ENCODE measurements around the gene BIRC5. TPM values are rescaled to one million over a fixed set of nuclear protein-coding genes. Genes with fewer than 3 reads are reported as not detected.
"Not testable (repeated sequence)": the region's sequence is repeated elsewhere in the genome, so short reads cannot be mapped to it uniquely, and the experiment has no call there.

Gene BIRC5
- total RNA-seq, 4 donors from 2014 or later: 0.84 to 2.6 (median 1.3) TPM; not detected in 1

DNA sequence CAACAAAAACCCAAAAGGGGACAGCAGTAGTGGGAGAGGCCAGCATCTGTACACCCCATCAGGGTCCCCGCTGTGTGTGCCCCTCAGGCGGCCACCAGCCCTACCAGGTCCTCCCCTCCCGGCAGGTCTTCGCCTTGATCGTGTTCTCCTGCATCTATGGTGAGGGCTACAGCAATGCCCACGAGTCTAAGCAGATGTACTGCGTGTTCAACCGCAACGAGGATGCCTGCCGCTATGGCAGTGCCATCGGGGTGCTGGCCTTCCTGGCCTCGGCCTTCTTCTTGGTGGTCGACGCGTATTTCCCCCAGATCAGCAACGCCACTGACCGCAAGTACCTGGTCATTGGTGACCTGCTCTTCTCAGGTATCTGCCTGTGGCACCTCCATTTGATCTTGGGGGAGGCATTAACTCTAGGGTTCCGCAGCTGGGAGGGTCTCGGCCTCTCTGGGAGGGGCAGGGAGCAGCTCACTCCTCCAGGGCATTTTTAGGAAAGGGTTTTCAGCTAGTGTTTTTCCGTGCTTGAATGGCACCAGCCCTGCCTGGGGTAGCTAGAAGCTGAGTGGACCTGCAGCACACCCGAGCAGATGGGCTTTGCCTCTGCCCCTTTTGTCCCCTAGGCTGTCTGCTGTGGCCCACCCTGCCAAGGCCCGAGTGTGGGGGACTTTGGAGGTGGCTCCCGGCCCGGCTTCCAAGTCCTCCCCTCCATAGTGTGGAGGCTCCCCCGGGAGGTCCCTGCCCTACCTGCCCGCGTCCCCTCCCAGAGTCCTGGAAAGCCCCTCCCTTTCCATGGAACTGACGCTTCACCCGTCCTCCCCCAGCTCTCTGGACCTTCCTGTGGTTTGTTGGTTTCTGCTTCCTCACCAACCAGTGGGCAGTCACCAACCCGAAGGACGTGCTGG is 43.1 kb upstream of the BIRC5 start:
- DNase-seq (ENCODE audit: low spot score): no peak
- TF ChIP-seq, protein P1, sequence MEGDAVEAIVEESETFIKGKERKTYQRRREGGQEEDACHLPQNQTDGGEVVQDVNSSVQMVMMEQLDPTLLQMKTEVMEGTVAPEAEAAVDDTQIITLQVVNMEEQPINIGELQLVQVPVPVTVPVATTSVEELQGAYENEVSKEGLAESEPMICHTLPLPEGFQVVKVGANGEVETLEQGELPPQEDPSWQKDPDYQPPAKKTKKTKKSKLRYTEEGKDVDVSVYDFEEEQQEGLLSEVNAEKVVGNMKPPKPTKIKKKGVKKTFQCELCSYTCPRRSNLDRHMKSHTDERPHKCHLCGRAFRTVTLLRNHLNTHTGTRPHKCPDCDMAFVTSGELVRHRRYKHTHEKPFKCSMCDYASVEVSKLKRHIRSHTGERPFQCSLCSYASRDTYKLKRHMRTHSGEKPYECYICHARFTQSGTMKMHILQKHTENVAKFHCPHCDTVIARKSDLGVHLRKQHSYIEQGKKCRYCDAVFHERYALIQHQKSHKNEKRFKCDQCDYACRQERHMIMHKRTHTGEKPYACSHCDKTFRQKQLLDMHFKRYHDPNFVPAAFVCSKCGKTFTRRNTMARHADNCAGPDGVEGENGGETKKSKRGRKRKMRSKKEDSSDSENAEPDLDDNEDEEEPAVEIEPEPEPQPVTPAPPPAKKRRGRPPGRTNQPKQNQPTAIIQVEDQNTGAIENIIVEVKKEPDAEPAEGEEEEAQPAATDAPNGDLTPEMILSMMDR (IDR thresholded peaks at IDR 0.05): no peak
- no peak for ATAC-seq (ENCODE audit: low FRiP score)

GRCh38 chr17:78171591-78172248 is 42.3 kb upstream of the BIRC5 start:
- not testable (repeated sequence) for DNase-seq (ENCODE audit: low spot score); ATAC-seq (ENCODE audit: low FRiP score)

GRCh38 chr17:78172249-78173051 is 41.6 kb upstream of the BIRC5 start:
- ATAC-seq (ENCODE audit: low FRiP score): no peak
- no peak for DNase-seq (ENCODE audit: low spot score)
- TF ChIP-seq, protein P1 (IDR thresholded peaks at IDR 0.05): no peak

- DNase-seq (ENCODE audit: low spot score): no peak
- ATAC-seq (ENCODE audit: low FRiP score): no peak
Observed at GRCh38 chr17:78173097-78173715, 40.8 kb upstream of the BIRC5 start.

DNA sequence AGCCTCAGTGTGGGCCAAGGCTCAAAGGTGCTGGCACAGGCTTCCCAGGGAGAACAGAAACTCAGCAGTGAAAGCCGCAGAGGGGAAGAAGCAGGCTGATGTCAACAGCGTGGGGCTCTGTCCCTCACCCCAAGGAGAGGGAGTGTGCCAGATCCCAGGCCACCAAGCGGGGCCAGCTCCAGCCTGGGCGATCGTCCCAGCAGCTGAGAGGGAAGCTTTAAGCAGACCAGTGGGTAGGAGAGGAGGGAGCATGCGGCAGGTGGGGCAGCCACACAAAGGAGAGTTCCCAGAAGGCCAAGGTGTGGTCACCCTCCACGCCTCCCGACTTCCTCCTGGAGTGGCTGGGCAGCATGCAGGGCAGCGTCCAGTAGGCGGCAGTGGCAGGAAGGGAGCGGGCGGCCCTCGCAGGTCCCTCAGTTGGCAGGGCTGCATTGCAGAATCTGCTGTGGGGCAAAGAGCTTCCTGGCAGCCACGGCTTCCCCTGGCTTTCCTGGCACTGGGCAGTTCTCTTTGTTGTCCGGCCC is 39.6 kb upstream of the BIRC5 start:
- TF ChIP-seq, protein P1 (IDR thresholded peaks at IDR 0.05): peak in 1 of 3 donors; percentile 8
- DNase-seq (ENCODE audit: low spot score) (peak; percentile 35), ATAC-seq (ENCODE audit: low FRiP score) (peak; percentile 38)

More at GRCh38 chr17:78173097-78173715, 40.8 kb upstream of the BIRC5 start:
- TF ChIP-seq, protein P1 (IDR thresholded peaks at IDR 0.05): no peak

DNA sequence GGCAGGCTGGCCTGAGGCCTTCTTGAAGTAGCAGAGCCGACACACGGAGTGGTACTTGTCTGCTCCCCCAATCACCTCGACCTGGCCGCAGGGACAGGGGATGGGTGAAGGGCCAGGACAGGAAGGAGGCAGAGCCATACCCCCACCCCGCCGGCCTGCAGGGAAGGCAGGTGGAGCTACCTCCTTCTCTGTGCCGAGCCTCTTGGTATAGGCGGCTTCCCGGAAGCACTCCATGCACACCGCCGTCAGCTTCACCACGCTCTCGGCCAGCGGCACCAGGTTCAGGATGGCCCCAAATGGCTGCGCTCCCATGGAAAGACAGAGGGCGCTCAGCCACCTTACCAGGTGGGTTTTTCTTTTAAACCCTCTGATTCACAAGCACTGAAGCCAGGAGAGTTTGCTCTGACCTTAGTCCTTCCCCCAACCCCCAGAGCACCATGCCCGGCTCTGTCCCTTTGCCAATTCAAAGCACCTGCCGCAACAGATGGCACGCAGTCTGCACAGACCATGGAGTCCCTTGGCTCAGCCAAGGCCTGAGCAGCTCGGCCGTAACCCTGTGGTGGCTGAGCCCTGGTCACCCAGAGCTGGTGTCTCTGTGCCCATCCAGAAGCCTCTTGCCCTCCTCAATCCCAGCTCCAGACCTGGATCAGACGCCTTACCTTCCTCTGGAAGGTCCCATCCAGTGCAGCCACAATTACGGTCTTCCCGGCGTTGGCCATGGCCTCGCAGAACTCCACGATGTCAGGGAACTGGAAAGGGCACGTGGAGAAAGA is 39.0 kb upstream of the BIRC5 start:
- DNase-seq (ENCODE audit: low spot score) (no peak), ATAC-seq (ENCODE audit: low FRiP score) (peak; percentile 7)
- TF ChIP-seq, protein P1 (IDR thresholded peaks at IDR 0.05): no peak

Measured in omental fat pad (tissue), 4 donors.